ENCODE measurements around the gene AGBL4. TPM values are rescaled to one million over a fixed set of nuclear protein-coding genes. Genes with fewer than 3 reads are reported as not detected.

The AGBL4 gene
- total RNA-seq, 4 donors from 2014 or later = 0.44 to 1.5 (median 1.2) TPM; not detected in 1

DNA sequence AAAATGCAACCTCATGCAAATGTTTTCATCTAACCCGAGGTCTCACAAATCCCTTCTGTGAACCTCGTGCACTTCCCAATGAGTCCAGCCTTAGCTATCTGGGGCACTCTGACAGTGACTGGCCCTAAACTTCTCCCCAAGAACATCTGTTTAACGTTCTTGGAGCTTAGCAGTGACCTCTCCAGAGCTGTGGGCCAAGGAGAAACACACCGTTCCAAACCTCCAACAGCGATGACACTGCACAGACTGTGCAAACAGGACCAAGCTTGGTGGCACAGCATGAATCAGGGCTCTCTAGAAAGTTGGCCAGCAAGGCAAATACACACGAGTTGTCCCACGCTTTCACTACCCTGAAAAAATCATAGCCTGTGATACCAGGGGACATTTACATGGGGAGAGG lies 1262.9 kb downstream of the AGBL4 start:
- Histone ChIP-seq H3K36me3 (peaks cover 0 to 42% (median 0%) of the 10 kb centered on the region in 3 donors), H3K4me3 (no peak overlapping the region), H3K27ac (no peak overlapping the region), H3K4me1 (no peaks in the 10 kb centered on the region), H3K27me3 (no peaks in the 10 kb centered on the region), H3K9me3 (no peaks in the 10 kb centered on the region)
- 84 to 88% methylated on average over 7 of the region's 7 CpGs for WGBS, 2 donors
- no peak for TF ChIP-seq EP300 (IDR thresholded peaks at IDR 0.05)
- no peak for TF ChIP-seq POLR2A (IDR thresholded peaks at IDR 0.05)
- TF ChIP-seq, protein P1, sequence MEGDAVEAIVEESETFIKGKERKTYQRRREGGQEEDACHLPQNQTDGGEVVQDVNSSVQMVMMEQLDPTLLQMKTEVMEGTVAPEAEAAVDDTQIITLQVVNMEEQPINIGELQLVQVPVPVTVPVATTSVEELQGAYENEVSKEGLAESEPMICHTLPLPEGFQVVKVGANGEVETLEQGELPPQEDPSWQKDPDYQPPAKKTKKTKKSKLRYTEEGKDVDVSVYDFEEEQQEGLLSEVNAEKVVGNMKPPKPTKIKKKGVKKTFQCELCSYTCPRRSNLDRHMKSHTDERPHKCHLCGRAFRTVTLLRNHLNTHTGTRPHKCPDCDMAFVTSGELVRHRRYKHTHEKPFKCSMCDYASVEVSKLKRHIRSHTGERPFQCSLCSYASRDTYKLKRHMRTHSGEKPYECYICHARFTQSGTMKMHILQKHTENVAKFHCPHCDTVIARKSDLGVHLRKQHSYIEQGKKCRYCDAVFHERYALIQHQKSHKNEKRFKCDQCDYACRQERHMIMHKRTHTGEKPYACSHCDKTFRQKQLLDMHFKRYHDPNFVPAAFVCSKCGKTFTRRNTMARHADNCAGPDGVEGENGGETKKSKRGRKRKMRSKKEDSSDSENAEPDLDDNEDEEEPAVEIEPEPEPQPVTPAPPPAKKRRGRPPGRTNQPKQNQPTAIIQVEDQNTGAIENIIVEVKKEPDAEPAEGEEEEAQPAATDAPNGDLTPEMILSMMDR (IDR thresholded peaks at IDR 0.05) = no peak
- DNase-seq (ENCODE audit: low spot score in 2 of 2) = no peak

DNA sequence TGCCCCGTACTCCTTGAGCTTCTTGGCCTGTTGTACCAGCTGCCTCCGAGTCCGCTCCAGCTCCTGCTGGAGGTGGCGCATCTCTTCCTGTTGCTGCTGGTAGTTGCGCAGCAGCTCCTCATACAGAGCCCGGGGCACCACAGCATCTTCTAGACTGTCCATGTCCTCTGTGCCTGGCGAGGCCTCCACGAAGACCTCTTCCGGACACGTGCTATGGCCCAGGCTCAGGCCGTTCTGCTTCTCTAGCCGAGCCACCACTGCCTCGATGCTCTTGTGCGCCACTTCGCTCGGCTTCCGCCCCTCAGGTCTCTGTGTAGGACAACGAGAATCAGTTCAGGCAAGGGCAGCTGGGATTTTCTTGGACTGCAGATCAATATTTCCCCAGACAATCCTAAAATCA lies 1264.8 kb downstream of the AGBL4 start:
- Histone ChIP-seq H3K9me3 (no peaks in the 10 kb centered on the region), H3K4me3 (no peak overlapping the region), H3K27ac (no peak overlapping the region), H3K4me1 (no peaks in the 10 kb centered on the region), H3K36me3 (peaks cover 0 to 51% (median 0%) of the 10 kb centered on the region in 3 donors), H3K27me3 (no peaks in the 10 kb centered on the region)
- TF ChIP-seq, protein P1 (IDR thresholded peaks at IDR 0.05) = no peak
- TF ChIP-seq POLR2A (IDR thresholded peaks at IDR 0.05) = no peak
- TF ChIP-seq EP300 (IDR thresholded peaks at IDR 0.05) = no peak
- 88 to 97% methylated on average over 18 of the region's 18 CpGs for WGBS, 2 donors
- DNase-seq (ENCODE audit: low spot score in 2 of 2) = no peak

DNA sequence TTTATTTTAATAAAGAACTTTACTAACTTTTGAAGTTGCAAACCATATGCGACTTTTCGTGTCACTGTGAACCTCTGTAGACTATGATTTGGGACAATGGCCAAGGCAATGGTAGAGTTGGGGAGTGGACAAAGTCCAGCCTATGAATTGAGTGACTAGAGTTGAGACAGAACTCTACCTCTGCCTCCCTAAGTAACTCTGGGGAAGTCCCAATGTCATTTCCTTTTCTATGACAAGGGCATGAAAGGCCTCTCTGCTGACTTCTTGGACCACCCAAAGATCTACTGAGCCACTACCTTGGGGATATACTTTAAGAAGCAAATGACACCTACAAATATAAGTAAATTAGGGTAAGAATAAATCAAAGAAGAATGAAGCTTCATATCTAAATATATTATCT lies 1266.4 kb downstream of the AGBL4 start:
- H3K9me3 ChIP-seq = no peaks in the 10 kb centered on the region
- H3K27me3 ChIP-seq = no peaks in the 10 kb centered on the region
- no peak overlapping the region for H3K4me3 ChIP-seq
- peaks cover 0 to 57% (median 0%) of the 10 kb centered on the region in 3 donors for H3K36me3 ChIP-seq
- no peak overlapping the region for H3K27ac ChIP-seq
- no peak for DNase-seq (ENCODE audit: low spot score in 2 of 2)
- TF ChIP-seq EP300 (IDR thresholded peaks at IDR 0.05) = no peak
- TF ChIP-seq, protein P1 (IDR thresholded peaks at IDR 0.05) = no peak
- TF ChIP-seq POLR2A (IDR thresholded peaks at IDR 0.05) = no peak
- 64 to 77% methylated on average over 2 of the region's 2 CpGs for whole genome bisulfite sequencing, 2 donors
- H3K4me1 ChIP-seq = no peaks in the 10 kb centered on the region

DNA sequence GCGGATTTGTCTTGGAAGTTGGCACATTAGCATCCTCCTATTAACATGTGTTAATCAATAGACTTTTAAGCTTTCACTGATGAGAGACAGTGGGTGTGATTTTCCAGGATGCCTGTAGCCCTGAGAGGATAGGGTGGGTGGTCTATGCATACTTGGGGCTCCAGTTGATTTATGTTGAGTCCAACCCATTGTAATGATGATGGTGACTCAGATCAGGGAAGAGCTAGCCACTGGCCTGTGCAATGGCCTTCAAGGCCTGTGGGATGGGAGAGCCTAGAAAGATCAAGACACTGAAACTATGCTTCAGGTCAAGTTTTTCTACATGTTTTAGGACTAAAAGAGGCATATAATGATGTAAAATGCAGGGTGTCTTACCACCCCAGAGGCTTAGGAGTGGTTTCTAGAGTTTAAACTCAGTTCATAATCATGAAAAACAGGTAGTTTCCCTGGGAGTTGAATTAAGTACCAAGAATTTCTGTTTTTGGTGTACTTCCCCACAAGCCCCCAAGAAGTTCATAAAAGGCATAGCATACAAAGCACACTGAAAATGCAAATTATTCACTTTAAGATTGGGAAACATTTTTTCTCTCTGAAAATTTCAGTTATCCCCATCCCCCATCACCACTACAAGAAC lies 1267.0 kb downstream of the AGBL4 start:
- 93% methylated on average over 1 of the region's 1 CpG for WGBS, 2 donors
- peaks cover 0 to 57% (median 0%) of the 10 kb centered on the region in 3 donors for H3K36me3 ChIP-seq
- no peaks in the 10 kb centered on the region for H3K4me1 ChIP-seq
- H3K27me3 ChIP-seq = no peaks in the 10 kb centered on the region
- TF ChIP-seq, protein P1 (IDR thresholded peaks at IDR 0.05) = no peak
- TF ChIP-seq EP300 (IDR thresholded peaks at IDR 0.05) = no peak
- no peak for TF ChIP-seq POLR2A (IDR thresholded peaks at IDR 0.05)
- H3K4me3 ChIP-seq = no peak overlapping the region
- H3K27ac ChIP-seq = no peak overlapping the region
- no peak for DNase-seq (ENCODE audit: low spot score in 2 of 2)
- H3K9me3 ChIP-seq = no peaks in the 10 kb centered on the region

DNA sequence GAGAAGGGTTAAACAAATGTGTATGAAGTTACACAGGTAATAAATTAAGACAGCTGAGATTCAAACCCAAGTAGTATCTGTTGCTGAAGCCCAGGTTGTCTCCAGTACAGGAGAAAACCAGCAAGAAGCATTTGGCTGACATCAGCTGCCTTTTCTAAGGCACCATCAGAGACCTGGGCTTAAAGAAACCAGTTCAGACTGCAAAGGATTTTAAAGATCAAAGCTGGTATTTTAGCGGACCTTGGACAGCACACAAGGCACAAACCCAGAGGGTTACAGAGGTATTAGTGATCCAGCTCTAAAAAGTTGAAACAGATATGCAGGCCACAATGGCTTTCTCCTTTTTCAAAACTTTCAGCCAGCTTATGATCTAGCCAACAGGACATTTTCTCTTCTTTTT lies 1270.5 kb downstream of the AGBL4 start:
- Histone ChIP-seq H3K36me3 (peaks cover 0 to 49% (median 0%) of the 10 kb centered on the region in 3 donors), H3K4me3 (no peak overlapping the region), H3K27me3 (no peaks in the 10 kb centered on the region), H3K27ac (no peak overlapping the region), H3K9me3 (no peaks in the 10 kb centered on the region), H3K4me1 (no peaks in the 10 kb centered on the region)
- WGBS, 2 donors = 69 to 77% methylated on average over 1 of the region's 1 CpG
- TF ChIP-seq EP300 (IDR thresholded peaks at IDR 0.05) = no peak
- TF ChIP-seq POLR2A (IDR thresholded peaks at IDR 0.05) = no peak
- TF ChIP-seq, protein P1 (IDR thresholded peaks at IDR 0.05) = no peak
- no peak for DNase-seq (ENCODE audit: low spot score in 2 of 2)
